Midbrain (tissue), 1 donor: ENCODE results near the gene MIOX.

Source experiments
- DNase-seq: peaks from one replicate; lab custom pipeline; 2025; lab: John Stamatoyannopoulos, UW

MIOX gene

GRCh38 chr22:50455201-50455600 is 31.5 kb upstream of the MIOX start:
- DNase-seq: no peak

- no peak for DNase-seq
These were observed 30.6 kb upstream of the MIOX start for GRCh38 chr22:50456026-50456425.

GRCh38 chr22:50456466-50457234 is 30.0 kb upstream of the MIOX start:
- DNase-seq: no peak

GRCh38 chr22:50459016-50459415 is 27.6 kb upstream of the MIOX start:
- no peak for DNase-seq

GRCh38 chr22:50459496-50460140 is 27.0 kb upstream of the MIOX start:
- DNase-seq: no peak

- DNase-seq: no peak
These were observed 25.7 kb upstream of the MIOX start for GRCh38 chr22:50460938-50461337.

- no peak for DNase-seq
These were observed 25.1 kb upstream of the MIOX start for GRCh38 chr22:50461536-50461935.

- DNase-seq: no peak
These were observed 24.6 kb upstream of the MIOX start for GRCh38 chr22:50461979-50462540.

GRCh38 chr22:50463188-50463900 is 23.3 kb upstream of the MIOX start:
- DNase-seq: no peak

- no peak for DNase-seq
These were observed 22.2 kb upstream of the MIOX start for GRCh38 chr22:50464451-50464850.

GRCh38 chr22:50465066-50465930 is 21.4 kb upstream of the MIOX start:
- no peak for DNase-seq

- no peak for DNase-seq
These were observed 19.3 kb upstream of the MIOX start for GRCh38 chr22:50467341-50467740.

GRCh38 chr22:50467773-50468440 is 18.8 kb upstream of the MIOX start:
- DNase-seq: no peak

GRCh38 chr22:50468626-50469025 is 18.0 kb upstream of the MIOX start:
- no peak for DNase-seq

GRCh38 chr22:50469377-50470305 is 17.0 kb upstream of the MIOX start:
- no peak for DNase-seq

GRCh38 chr22:50470491-50470890 is 16.2 kb upstream of the MIOX start:
- DNase-seq: no peak

GRCh38 chr22:50471197-50471847 is 15.3 kb upstream of the MIOX start:
- DNase-seq: peak; percentile 60

GRCh38 chr22:50471962-50472361 is 14.7 kb upstream of the MIOX start:
- no peak for DNase-seq

- DNase-seq: no peak
These were observed 13.6 kb upstream of the MIOX start for GRCh38 chr22:50473088-50473487.
